HCT116 (cell line): ENCODE data around the gene GLMP. TPM values are rescaled to one million over a fixed set of nuclear protein-coding genes. Genes with fewer than 3 reads are reported as not detected.
A peak's percentile ranks its signal among the peaks of the same experiment; 100 is the strongest.

ENCODE experiments used
- ATAC-seq: fragments of 200-7000 bp; cut with Tn5 transposase; 2 replicates; pipeline ENCODE4 v1.9.1; 2020; ENCODE audit warnings: mild to moderate bottlenecking, moderate library complexity
- BruUV-seq: library from RNA; stranded (reverse); fragments of 400-500 nt; replicated peaks from 2 replicates; lab custom pipeline; 2021; lab: Mats Ljungman, UMichigan
- CTCF ChIA-PET: fragments of 300-600 bp; sonication (Branson Sonifier 250); formaldehyde crosslinking; loops from one replicate; lab custom pipeline; 2021; ENCODE audit warnings: antibody characterized with exemption; lab: Charles Lee
- POLR2A ChIA-PET: fragments of 300-600, 350-600 bp; sonication (Branson Sonifier 250); formaldehyde crosslinking; loops from one replicate; lab custom pipeline; 2021; ENCODE audit warnings: antibody characterized with exemption; lab: Charles Lee
- RAD21 ChIA-PET, 2 experiments: fragments of 300-600 bp; sonication (Branson Sonifier 250); formaldehyde crosslinking; loops; one replicate each; lab custom pipeline; 2023; ENCODE audit warnings: low total read pairs in 2 of 2; ENCODE audit not compliant: uncharacterized antibody in 2 of 2, unreplicated experiment in 2 of 2, low non-redundant PET in 1 of 2; lab: Charles Lee
- DNase-seq: peaks from one replicate; pipeline ENCODE4 v3.0.0-alpha.2; 2010; ENCODE audit warnings: low read depth, low spot score
- H2AFZ ChIP-seq: fragments of 200-600 bp; shearing (Covaris generic), sonication (generic); 2 replicates; pipeline ENCODE4 v1.6.1; 2017; ENCODE audit warnings: low read depth, mixed run types, mixed read lengths, antibody characterized with exemption, low read length; ENCODE audit not compliant: poor library complexity, severe bottlenecking
- H3K27ac ChIP-seq: 2 replicates; pipeline ENCODE4 v1.5.1; 2012; ENCODE audit warnings: low read depth, low read length
- H3K27me3 ChIP-seq: fragments of 200-600 bp; sonication (generic); 2 replicates; pipeline ENCODE4 v1.6.1; 2016; ENCODE audit warnings: mixed run types, low read length, mixed read lengths; ENCODE audit not compliant: insufficient read depth
- H3K36me3 ChIP-seq, 2 experiments: fragments of 200-500 bp in 1 of 2; fragments of 200-600 bp in 1 of 2; sonication (Bioruptor generic) in 1 of 2; sonication (generic) in 1 of 2; 2 replicates each; pipeline versions ENCODE4 v1.5.1 to v1.6.1; 2014 to 2016; ENCODE audit warnings: low read length in 2 of 2, inconsistent platforms in 1 of 2, mixed read lengths in 1 of 2, mixed run types in 1 of 2; ENCODE audit not compliant: insufficient read depth in 2 of 2, control insufficient read depth in 1 of 2
- H3K4me1 ChIP-seq, 2 experiments: fragments of 200-600 bp in 1 of 2; sonication (generic) in 1 of 2; 2 replicates each; pipeline versions ENCODE4 v1.5.1 to v1.6.1; 2012 to 2017; ENCODE audit warnings: low read length in 2 of 2, inconsistent platforms in 1 of 2, mild to moderate bottlenecking in 1 of 2, mixed read lengths in 1 of 2, mixed run types in 1 of 2, moderate library complexity in 1 of 2; ENCODE audit not compliant: insufficient read depth in 2 of 2, control insufficient read depth in 1 of 2
- H3K4me2 ChIP-seq: fragments of 200-600 bp; sonication (generic); 2 replicates; pipeline ENCODE4 v1.6.1; 2017; ENCODE audit warnings: mixed run types, low read length, mixed read lengths
- H3K4me3 ChIP-seq, 2 experiments: fragments of 200-600 bp in 1 of 2; sonication (generic) in 1 of 2; replicated peaks in 1 of 2; 2 replicates each; pipeline ENCODE4 v1.5.1; 2011 to 2016; ENCODE audit warnings: low read length in 2 of 2, control low read depth in 1 of 2, low read depth in 1 of 2, mild to moderate bottlenecking in 1 of 2, mixed read lengths in 1 of 2, mixed run types in 1 of 2
- H3K79me2 ChIP-seq: fragments of 200-600 bp; sonication (generic); 2 replicates; pipeline ENCODE4 v1.6.1; 2017; ENCODE audit warnings: mild to moderate bottlenecking, mixed run types, low read length, moderate library complexity, mixed read lengths; ENCODE audit not compliant: insufficient read depth
- H3K9ac ChIP-seq: fragments of 200-600 bp; sonication (generic); 2 replicates; pipeline ENCODE4 v1.6.1; 2016; ENCODE audit warnings: low read length, mixed read lengths
- H3K9me2 ChIP-seq: fragments of 200-600 bp; sonication (generic), shearing (Covaris generic); 2 replicates; pipeline ENCODE4 v1.6.1; 2017; ENCODE audit warnings: mixed run types, mild to moderate bottlenecking, moderate library complexity; ENCODE audit not compliant: insufficient read depth
- H3K9me3 ChIP-seq, 2 experiments: fragments of 200-500 bp in 1 of 2; fragments of 200-600 bp in 1 of 2; sonication (Bioruptor generic) in 1 of 2; sonication (generic) in 1 of 2; 2 replicates each; pipeline ENCODE4 v1.6.1; 2014 to 2017; ENCODE audit warnings: low read length in 2 of 2, mixed read lengths in 2 of 2, inconsistent platforms in 1 of 2, low read depth in 1 of 2, mild to moderate bottlenecking in 1 of 2, mixed run types in 1 of 2, moderate library complexity in 1 of 2; ENCODE audit not compliant: control insufficient read depth in 1 of 2, insufficient read depth in 1 of 2
- H4K20me1 ChIP-seq: fragments of 200-600 bp; sonication (generic), shearing (Covaris generic); 2 replicates; pipeline ENCODE4 v1.6.1; 2017; ENCODE audit warnings: mixed run types, mild to moderate bottlenecking, moderate library complexity; ENCODE audit not compliant: insufficient read depth
- CBX3 ChIP-seq: IDR thresholded peaks from 2 replicates; pipeline ENCODE4 v1.6.1; 2012; ENCODE audit warnings: low read depth
- CEBPB ChIP-seq: IDR thresholded peaks from 2 replicates; pipeline ENCODE4 v1.6.1; 2012; ENCODE audit warnings: low read depth
- EGR1 ChIP-seq: IDR thresholded peaks from 2 replicates; pipeline ENCODE4 v1.6.1; 2012; ENCODE audit warnings: low read depth
- ELF1 ChIP-seq: IDR thresholded peaks from 2 replicates; pipeline ENCODE4 v1.6.1; 2012; ENCODE audit warnings: low read depth, borderline replicate concordance
- EZH2phosphoT487 ChIP-seq: fragments of 200-600 bp; IDR thresholded peaks from 2 replicates; pipeline ENCODE4 v1.6.1; 2018; ENCODE audit warnings: antibody characterized with exemption, borderline replicate concordance
- FOSL1 ChIP-seq: IDR thresholded peaks from 2 replicates; pipeline ENCODE4 v1.6.1; 2012; ENCODE audit warnings: low read depth
- JUND ChIP-seq: IDR thresholded peaks from 2 replicates; pipeline ENCODE4 v1.6.1; 2012
- POLR2A ChIP-seq: IDR thresholded peaks from 2 replicates; pipeline ENCODE4 v1.7.0; 2011; ENCODE audit warnings: borderline replicate concordance; ENCODE audit not compliant: insufficient read depth, insufficient read length; ENCODE audit errors: extremely low read depth
- RAD21 ChIP-seq: IDR thresholded peaks from 2 replicates; pipeline ENCODE4 v1.6.1; 2012; ENCODE audit warnings: low read depth, mild to moderate bottlenecking
- SIN3A ChIP-seq: IDR thresholded peaks from 2 replicates; pipeline ENCODE4 v1.6.1; 2012; ENCODE audit warnings: low read depth
- SP1 ChIP-seq: IDR thresholded peaks from 2 replicates; pipeline ENCODE4 v1.6.1; 2012; ENCODE audit warnings: low read depth
- TCF7L2 ChIP-seq: IDR thresholded peaks from 2 replicates; pipeline ENCODE4 v1.7.0; 2011; ENCODE audit warnings: borderline replicate concordance, inconsistent platforms; ENCODE audit not compliant: insufficient read depth, insufficient read length; ENCODE audit errors: extremely low read depth
- intact Hi-C: fragments of 100-400 bp; cut with micrococcal nuclease; formaldehyde crosslinking; loops from 2 replicates; pipeline ENCODE4 v1.10.0; 2022
- total RNA-seq: library from RNA; stranded (reverse); gene quantifications from one replicate; pipeline ENCODE4 v1.2.1, GENCODE V29; 2021; ENCODE audit not compliant: unreplicated experiment
- TF ChIP-seq, protein P1 (sequence below): IDR thresholded peaks from 2 replicates; pipeline ENCODE4 v1.6.1; 2012; ENCODE audit warnings: low read depth
- TF ChIP-seq, protein P2 (sequence below): IDR thresholded peaks from 2 replicates; pipeline ENCODE4 v1.6.1; 2012

The GLMP gene
- total RNA-seq, 1 experiment from 2014 or later = 27.8 TPM

DNA sequence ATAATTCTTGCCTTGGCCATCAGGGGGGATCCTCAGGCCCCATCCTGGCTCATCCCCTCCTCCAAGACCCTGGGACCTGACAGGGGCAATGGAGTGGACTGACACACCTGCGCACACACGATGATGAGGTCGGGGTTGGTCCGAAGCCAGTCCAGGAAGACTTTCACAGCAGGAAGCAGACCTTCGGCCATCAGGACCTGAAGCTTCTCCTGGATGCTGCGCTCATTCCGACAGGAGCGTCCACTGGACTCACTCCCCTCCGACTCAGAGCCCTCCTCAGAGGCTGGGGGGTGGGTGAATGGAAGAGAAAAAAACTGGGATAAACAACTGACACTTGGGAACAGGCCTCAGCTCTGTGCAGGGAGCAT lies 32.2 kb downstream of the GLMP start:
- ATAC-seq (no peak), DNase-seq (no peak)
- ChIA-PET CTCF (no interaction called here), RAD21 (no interaction called here), POLR2A (no interaction called here)
- TF ChIP-seq EZH2phosphoT487 (no peak), POLR2A (no peak), SP1 (no peak), RAD21 (no peak), ELF1 (no peak), JUND (no peak), TCF7L2 (no peak), CBX3 (no peak), SIN3A (no peak), CEBPB (no peak), EGR1 (no peak), FOSL1 (no peak)
- TF ChIP-seq, protein P1, sequence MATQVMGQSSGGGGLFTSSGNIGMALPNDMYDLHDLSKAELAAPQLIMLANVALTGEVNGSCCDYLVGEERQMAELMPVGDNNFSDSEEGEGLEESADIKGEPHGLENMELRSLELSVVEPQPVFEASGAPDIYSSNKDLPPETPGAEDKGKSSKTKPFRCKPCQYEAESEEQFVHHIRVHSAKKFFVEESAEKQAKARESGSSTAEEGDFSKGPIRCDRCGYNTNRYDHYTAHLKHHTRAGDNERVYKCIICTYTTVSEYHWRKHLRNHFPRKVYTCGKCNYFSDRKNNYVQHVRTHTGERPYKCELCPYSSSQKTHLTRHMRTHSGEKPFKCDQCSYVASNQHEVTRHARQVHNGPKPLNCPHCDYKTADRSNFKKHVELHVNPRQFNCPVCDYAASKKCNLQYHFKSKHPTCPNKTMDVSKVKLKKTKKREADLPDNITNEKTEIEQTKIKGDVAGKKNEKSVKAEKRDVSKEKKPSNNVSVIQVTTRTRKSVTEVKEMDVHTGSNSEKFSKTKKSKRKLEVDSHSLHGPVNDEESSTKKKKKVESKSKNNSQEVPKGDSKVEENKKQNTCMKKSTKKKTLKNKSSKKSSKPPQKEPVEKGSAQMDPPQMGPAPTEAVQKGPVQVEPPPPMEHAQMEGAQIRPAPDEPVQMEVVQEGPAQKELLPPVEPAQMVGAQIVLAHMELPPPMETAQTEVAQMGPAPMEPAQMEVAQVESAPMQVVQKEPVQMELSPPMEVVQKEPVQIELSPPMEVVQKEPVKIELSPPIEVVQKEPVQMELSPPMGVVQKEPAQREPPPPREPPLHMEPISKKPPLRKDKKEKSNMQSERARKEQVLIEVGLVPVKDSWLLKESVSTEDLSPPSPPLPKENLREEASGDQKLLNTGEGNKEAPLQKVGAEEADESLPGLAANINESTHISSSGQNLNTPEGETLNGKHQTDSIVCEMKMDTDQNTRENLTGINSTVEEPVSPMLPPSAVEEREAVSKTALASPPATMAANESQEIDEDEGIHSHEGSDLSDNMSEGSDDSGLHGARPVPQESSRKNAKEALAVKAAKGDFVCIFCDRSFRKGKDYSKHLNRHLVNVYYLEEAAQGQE = no peak
- TF ChIP-seq, protein P2, sequence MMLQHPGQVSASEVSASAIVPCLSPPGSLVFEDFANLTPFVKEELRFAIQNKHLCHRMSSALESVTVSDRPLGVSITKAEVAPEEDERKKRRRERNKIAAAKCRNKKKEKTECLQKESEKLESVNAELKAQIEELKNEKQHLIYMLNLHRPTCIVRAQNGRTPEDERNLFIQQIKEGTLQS = no peak
- intact Hi-C loops = no loop called here
- Histone ChIP-seq H2AFZ (no peak overlapping the region), H3K9me3 (no peaks in the 10 kb centered on the region), H3K4me2 (peak overlapping the region; percentile 43; the same call in 1 of the 2 replicates), H3K4me3 (no peak overlapping the region), H3K4me1 (peaks cover 0 to 16% of the 10 kb centered on the region in 2 experiments; a peak in 2 of 4 replicates), H3K9me2 (no peaks in the 10 kb centered on the region), H3K27me3 (no peaks in the 10 kb centered on the region), H3K27ac (0 out of 2 replicates have a peak overlapping the region, but pooled peaks have one; percentile 10), H3K79me2 (peaks cover 15% of the 10 kb centered on the region; the same call in 1 of the 2 replicates), H3K9ac (no peak overlapping the region), H3K36me3 (peaks cover 68 to 83% of the 10 kb centered on the region in 2 experiments), H4K20me1 (no peaks in the 10 kb centered on the region; the same call in 1 of the 2 replicates)
- no TSS peak for BruUV-seq
